ENCODE measurements around the gene NME2. TPM values are rescaled to one million over a fixed set of nuclear protein-coding genes. Genes with fewer than 3 reads are reported as not detected.
A peak's percentile ranks its signal among the peaks of the same experiment; 100 is the strongest.
"Not testable (repeated sequence)": the region's sequence is repeated elsewhere in the genome, so short reads cannot be mapped to it uniquely, and the experiment has no call there.

The NME2 gene
- total RNA-seq, 1 experiment from 2014 or later, result 529 TPM

DNA sequence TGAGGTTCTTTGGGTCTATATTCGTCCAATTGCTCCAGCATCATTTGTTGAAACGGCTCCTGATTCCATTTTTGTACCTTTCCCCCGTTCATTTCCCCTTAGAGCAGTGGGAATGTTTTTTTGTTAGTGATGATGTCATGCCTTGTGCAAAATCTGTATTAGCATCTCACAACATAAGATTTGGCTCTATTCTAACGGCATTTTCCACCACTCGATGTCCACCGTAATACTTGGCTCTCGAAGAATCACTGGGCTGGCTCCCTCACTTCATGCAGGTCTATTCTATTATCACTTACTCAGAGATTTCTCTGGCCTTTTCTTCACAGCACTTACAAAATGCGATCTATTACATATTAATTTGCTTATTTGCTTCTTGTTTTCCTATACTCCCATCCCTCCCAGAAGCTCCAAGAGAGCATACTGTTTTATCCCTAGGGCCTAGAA lies 13.4 kb upstream of the NME2 start:
- DNase-seq (ENCODE audit: low read depth), result peak; percentile 12

DNA sequence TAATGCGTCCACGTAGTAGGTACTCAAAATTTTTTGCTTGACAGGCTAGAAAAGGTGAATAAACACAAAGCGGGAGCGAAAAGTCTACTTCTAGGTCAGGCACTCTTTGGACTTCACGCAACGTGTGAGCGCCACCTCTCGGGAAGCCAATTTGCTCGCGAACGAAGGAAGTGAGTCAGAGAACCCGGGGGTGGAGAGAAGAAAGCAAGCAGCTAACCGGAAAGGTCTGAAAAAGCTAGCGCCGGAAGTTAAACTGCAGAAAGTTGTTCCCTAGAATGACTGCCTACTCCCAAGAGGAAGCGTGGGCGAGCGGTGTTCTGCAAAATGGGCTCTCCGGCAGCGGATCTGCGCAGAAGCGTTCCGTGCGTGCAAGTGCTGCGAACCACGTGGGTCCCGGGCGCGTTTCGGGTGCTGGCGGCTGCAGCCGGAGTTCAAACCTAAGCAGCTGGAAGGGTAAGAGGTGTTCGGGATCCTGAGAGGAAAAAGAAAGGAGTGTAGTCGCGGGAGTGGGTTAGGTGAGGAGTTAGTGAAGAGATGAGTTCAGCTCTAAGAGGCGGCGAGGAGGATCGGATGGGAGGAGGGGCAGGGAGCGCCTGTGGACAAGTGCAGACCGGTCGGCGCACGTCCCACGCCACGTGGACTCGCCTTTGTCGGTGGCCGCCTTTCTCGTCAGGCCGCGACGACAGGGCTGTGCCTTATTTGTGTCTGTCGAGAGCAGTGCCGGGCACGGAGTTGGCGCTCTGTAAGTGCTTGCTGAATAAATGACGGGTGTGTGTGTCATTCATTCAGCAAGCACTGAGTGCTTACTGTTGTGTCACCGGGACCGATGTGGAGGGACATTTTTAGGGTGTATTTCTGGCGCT lies 12.8 kb upstream of the NME2 start, which contains the start of gene NME1:
NME1 (plus strand) TSS at position 350 of the 863 bp plus-strand sequence. CDS start 2,096 bp downstream, outside the sequence.
- peak; percentile 96 for DNase-seq (ENCODE audit: low read depth)

DNA sequence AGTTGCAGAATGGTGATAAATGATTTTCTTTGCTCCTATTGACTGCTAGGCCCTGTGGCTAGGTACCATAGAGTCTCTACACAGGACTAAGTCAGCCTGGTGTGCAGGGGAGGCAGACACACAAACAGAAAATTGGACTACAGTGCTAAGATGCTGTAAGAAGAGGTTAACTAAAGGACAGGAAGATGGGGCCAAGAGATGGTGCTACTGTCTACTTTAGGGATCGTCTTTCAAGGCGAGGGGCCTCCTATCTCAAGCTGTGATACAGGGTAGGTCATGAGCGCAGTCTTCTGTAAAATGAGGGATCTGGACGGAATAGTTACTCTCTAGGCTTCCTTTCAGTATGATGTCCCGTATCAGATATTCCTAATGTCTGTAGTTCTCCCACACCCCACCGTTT lies 12.0 kb upstream of the NME2 start:
- DNase-seq (ENCODE audit: low read depth), result no peak

DNA sequence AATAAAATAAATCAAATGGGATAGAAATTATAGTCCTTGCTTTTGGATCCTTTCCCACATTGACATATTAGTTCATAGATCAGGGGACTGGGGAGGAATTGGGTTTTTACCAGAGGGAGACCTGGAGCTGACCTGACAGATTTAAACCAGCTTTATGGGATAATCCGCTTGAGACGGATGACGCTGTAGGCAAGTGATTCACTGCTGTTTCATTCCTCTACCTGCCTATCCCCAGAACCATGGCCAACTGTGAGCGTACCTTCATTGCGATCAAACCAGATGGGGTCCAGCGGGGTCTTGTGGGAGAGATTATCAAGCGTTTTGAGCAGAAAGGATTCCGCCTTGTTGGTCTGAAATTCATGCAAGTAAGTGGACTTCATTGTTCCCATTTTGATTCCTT lies 10.8 kb upstream of the NME2 start:
- DNase-seq (ENCODE audit: low read depth), result no peak

DNA sequence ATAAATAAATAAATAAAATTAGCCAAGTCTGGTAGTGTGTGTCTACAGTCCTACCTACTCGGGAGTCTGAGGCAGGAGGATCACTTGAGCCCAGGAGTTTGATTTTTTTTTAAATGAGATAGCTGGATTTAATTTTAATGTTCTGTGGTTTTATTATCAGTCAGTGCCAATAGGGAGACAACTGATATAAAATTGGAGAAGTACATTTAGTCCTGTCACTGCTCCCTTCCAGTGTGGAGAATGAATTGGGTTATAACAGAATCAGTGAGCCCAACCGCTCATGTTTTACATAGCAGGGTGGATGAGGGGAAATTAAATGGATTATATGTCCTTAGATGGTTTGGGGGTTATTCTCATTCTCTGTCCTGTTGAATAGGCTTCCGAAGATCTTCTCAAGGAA lies 6.6 kb upstream of the NME2 start:
- DNase-seq (ENCODE audit: low read depth), result no peak

DNA sequence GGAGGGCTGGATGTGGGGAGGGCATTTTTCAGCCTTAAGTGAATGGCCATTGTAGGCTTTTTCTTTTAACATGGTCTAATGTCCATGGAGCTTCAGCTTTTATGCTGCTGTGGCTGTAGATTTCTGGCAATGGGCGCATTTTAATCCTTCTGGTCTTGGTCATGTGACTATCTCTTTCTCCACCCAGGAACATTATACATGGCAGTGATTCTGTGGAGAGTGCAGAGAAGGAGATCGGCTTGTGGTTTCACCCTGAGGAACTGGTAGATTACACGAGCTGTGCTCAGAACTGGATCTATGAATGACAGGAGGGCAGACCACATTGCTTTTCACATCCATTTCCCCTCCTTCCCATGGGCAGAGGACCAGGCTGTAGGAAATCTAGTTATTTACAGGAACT lies 4.7 kb upstream of the NME2 start:
- no peak for DNase-seq (ENCODE audit: low read depth)

DNA sequence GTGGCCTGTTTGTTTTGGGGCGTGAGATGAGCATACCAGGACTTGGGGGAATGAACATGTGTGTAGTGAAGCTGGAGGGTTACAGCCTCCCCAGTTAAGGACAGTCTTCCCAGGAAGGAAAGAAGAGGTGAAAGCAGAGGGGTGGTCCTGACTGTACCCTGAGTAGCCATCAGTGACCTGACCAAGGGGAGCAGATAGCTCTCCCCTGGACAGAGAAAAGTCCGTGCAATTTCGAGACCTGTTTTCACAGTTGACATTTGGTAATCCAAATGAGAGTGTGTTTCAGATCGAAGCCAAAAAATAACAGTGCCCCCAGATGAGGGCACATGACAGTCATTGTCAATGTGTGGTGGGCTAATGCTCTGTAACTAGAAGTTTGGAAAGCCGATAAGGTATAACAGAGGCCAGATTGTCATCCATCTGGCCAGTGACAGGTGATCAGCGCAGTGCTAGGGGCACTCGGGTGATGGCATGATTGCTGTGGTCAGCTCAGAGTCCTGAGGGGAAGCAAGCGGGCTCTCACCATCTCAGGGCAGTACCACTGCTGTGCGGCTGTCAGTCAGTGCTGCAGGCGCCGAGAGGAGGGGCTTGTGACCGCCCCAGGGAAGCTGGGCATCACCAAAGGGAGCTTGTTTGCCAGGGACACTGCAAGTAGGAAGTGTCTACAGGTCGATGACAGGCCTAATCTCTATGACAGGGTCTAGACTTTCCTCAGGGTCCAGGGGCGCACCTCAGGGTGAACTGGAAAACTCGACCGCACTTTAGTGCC lies 1.1 kb upstream of the NME2 start:
- DNase-seq (ENCODE audit: low read depth), result peak; percentile 4

DNA sequence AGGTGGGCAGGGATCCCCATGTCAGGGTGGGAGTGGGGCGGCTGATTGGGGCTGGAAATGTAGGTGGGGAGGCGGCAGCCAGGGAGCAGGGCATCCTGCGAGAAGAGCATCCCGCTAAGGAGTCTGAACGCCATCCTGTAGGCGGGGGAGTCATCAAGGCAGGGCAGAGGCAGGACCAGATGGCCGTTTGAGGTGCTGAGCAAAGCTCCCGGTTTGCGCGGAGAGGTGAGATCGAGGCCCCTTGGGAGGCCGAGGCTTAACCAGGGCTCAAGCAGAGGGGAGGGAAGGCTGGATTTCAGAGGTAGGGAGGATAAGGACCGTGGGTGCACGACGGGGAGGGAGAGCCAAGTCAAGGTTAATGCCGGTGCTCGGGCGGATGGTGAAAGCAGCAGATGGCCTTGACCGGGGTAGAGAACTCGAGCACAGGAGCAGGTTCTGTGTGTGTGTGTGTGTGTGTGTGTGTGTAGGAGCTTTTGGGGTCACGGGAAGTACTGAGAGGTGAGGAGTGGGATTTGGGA lies 472 bp upstream of the NME2 start:
- peak; percentile 38 for DNase-seq (ENCODE audit: low read depth)

DNA sequence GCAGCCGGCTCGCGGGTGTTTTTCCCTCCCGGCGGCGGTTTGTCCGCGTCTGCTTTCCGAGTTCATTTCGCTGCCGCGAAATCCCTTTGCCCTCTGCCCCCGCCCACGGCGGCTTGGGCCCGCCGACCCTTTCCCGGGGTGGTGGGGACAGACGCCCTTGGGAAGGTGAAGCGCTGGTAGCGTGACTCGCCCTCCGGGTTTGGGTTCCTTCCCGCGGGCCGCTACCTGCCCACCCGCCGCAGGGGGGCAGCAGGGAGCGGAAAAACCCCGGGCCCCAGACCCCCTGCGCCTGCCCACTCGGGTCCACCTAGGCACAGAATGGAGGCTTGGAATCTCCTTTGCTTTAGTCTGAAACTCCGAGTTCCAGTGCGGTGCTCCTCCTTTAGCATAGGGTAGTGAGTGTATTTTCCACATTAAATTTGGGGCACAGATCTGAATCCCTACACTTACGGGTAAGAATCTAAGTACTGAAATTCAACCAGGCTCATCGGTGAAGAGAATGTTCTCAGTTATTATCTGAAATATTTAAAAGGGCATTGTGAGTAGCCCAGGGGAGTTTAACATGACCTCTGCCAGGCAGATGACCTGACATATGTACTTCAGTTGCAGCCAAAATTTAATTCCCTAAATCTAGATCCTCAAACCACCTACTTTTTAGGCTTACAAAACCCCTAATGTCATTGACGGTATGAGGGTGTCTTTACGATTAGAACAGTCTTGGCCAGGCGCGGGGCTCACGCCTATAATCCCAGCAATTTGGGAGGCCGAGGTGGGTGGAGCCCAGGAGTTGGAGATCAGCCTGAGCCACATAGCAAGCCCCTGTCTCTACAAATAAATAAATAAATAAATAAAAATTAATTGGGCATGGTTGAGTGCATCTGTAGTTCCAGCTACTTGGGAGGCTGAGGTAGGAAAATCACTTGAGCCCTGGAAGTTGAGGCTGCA lies 1.0 kb downstream of the NME2 start:
- peak; percentile 54 for DNase-seq (ENCODE audit: low read depth)

DNA sequence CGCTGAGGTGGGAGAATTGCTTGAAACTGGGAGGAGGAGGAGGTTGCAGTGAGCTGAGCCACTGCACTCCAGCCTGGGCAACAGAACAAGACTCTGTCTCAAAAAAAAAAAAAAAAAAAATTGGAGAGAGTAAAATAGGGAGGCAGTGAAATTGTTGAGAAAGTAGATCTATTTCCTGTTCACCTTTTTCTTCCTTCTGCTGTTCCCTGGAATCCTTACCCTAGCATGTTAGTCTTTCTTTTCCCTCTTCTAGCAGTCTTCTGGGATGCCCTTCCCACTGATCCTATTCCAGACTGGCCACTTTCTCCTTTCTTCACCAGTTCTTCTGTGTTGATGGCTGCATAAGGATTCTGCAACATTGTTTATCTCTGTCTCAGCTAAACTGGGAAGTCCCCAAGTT lies 3.1 kb downstream of the NME2 start:
- no peak for DNase-seq (ENCODE audit: low read depth)

DNA sequence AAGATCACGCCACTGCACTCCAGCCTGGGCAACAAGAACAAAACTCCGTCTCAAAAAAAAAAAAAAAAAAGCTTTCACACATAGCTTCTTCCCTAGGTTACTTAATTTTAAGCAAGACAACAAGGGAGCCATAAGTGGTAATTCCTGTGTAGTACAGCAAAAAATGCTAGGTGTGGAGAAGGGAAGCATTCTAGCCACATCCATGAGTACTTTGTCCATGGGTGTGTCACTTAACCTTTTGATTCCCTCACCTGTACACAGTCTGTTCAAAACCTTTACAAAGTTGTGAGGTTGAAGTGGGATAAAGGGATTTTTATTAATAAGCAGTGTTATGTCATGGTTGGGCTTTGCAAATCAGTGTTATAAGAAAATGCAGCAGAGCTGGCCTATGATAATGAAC lies 4.5 kb downstream of the NME2 start:
- no peak for DNase-seq (ENCODE audit: low read depth)

DNA sequence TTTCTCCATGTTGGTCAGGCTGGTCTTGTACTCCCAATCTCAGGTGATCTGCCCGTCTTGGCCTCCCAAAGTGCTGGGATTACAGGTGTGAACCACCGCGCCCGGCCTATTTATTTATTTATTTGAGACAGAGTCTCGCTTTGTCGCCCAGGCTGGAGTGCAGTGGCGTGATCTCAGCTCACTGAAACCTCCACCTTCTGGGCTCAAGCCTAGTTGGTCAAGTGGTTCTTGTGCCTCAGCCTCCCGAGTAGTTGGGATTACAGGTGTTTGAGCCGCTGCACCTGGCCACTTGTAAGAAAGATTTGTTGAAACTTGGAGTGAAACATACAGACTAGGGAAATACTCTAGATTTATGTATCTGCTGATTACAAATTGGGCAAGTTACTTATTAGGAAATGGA lies 5.8 kb downstream of the NME2 start:
- DNase-seq (ENCODE audit: low read depth), result not testable (repeated sequence)

DNA sequence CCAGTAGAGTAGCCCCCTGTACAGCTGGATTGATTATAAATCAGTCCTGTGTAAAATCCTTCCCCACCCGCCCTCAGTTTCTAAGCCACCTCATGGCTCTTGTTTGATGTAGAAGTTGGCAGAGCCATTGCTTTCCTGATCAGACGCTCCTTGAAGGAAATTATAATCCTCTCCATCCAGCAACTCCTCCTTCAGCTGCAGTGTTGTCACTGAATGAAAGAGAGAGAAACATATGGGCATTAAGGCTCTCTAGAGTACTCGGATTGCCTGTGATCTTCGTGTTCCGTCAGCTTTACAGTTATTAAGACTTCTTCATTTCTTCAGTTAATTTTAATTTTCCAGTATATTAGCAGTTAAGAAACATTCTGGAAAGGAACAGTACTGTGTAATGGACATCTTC lies 14.3 kb downstream of the NME2 start:
- no peak for DNase-seq (ENCODE audit: low read depth)

DNA sequence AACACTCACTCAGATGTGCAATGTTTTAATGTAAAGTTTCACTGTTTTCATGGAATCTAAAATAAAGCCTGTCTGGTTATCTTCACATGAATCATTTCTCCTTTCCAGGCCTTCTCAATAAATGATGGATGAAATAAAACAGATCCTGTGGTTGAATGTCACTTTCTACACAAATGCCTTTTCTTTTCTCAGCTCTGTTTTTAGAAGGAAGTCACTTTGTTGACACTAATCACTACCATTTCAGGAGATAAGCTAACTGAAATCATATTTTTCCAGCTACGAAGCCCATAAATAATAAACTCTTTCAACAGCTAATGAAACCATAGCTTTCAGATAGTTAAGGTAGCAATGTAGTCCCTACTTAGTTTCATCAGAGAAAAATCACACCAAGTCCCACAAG lies 17.9 kb downstream of the NME2 start:
- no peak for DNase-seq (ENCODE audit: low read depth)

DNA sequence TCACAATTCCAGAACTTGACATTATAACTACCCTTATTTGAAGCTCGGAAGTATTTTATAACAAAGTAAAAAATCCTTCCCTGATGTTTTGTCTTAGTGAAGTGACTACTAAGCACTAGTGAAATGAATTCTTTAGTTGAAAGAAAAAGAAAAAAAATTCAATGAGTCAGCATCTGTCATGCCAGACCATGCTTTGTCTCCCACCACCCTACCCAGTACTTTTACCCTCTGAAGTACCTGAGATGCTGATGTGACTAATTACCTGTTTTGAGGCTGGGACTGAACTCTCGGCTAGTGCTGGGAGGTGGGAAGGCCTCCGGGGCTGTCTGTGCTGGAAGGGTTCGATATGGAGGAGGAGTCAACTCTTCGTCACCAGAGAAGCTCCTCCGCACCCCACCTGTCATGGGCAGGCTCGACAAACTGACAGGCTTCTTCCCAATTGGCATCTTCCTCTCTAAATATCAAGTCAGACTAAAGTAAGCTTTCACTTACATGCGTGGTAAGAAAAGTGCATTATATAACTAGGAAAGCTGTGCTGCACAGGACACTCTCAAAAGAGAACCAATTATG lies 19.6 kb downstream of the NME2 start:
- DNase-seq (ENCODE audit: low read depth), result no peak

DNA sequence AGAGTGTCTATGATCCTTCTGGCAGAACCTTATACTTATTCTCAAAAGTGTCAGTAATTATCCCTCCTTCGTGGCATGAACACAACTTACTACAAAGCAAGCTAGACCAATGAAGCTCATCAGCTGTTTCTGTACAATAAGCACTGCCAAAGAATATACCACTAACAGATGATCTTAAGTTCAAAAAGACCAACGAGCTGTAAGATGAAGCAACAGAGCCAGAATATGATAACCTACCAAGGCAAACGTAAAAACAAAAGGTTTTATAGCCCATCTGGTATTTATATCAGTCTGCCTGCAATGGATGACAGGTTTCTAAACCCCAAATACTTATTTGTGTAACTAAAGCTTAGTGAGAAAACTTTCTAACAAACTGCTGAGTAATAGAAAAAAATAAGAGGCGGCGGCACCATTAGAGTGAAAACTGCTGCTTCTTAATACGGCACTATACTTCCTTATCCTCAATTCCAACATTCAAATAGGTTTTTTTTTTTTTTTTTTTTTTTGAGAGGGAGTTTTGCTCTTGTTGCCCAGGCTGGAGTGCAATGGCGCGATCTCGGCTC lies 22.1 kb downstream of the NME2 start:
- no peak for DNase-seq (ENCODE audit: low read depth)

DNA sequence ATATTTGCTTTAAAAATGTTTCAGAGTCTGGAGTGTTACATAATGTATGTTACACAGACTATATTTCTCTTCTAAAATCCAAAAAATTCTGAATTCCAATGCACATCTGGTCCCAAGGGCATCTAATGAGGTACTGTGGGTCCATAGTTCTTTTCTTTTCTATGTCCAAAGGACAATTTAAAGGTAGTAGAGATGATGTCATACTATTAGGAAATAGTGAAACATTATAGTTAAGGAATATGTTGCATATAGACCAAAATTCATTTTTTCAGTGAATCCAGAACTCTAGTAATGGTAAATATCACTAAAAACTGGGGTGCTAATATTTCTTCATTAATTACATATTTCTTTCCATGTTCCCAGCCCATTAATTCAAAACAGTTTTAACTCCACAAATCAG lies 23.0 kb downstream of the NME2 start:
- DNase-seq (ENCODE audit: low read depth), result no peak

DNA sequence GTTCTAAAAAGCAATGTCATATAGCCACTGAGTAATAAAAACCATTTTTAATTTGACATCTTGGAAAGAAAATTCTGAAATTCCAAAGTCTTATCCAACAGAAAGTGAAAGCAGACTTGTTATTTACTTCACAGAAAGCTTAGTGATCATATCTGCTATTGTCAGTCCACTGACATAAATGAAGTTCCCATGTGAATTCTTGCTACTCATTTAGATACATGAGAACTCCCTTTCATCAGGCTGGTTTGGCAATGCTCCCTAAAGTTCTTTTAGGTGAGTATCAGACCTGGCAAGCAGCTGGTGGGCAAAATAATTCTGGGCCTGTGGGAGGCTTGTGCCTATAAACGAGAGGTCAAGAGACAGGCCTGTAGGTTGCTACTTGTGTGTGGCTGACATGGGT lies 23.4 kb downstream of the NME2 start:
- DNase-seq (ENCODE audit: low read depth), result no peak

DNA sequence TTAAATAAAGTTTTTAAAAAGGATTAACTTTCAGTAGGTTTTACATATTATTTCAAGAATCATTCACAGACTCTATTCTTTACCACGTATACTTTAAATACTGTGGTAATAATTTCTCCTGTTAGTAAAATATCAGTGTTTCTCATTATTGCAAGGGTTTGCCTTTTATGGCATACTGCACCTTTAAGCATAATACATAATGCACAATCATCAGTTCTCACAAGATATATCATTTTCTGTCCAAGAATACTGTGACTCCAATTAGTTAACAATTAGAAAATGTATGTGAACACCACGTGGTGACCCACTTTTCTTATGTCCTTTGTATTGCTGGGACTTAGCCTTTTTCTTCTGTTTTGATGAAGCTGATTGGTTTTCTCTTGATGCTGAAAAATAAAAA lies 25.7 kb downstream of the NME2 start:
- no peak for DNase-seq (ENCODE audit: low read depth)

DNA sequence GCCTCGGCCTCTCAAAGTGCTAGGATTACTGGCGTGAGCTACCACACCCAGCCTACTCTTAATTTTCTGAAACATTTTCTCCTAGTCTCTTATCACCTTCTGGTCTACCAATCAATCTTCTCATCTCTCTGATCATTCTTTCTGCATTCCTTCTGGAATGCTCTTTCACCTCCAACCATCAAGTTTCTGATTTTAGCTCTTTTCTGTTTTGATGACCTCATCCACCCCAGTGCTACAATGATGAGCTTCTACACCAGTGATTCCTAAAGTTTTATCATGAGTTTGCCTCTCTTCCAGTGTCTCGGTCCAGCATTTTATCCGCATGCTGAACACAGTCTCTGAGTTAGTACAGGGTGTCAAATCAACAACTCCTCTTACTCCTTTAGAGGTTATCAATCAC lies 31.5 kb downstream of the NME2 start:
- DNase-seq (ENCODE audit: low read depth), result no peak

DNA sequence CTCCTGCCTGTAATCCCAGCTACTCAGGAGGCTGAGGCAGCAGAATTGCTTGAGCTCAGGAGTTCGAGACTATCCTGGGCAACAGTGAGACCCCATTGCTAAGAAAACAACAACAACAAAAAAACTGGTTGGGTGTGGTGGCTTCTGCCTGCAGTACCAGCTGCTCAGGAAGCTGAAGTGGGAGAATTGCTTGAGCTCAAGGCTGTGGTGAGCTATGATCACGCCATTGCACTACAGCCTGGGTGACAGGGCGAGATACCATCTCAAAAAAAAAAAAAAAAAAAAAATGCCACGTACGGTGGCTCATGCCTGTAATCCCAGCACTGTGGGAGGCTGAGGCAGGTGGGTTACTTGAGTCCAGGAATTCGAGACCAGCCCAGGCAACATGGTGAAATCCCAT lies 34.1 kb downstream of the NME2 start:
- no peak for DNase-seq (ENCODE audit: low read depth)

Data from Daoy (cell line).